ENCODE data around the gene CDO1. TPM values are rescaled to one million over a fixed set of nuclear protein-coding genes. Genes with fewer than 3 reads are reported as not detected.
"Not testable (repeated sequence)": the region's sequence is repeated elsewhere in the genome, so short reads cannot be mapped to it uniquely, and the experiment has no call there.

CDO1 gene
- total RNA-seq, 3 donors from 2014 or later (not counting 1 experiment from before 2014, with no cell fraction given), result not detected

- no peak overlapping the region for H3K4me3 ChIP-seq (ENCODE audit: low read length)
- H3K27ac ChIP-seq (ENCODE audit: low read length), result no peak overlapping the region
- no peaks in the 10 kb centered on the region for H3K9me3 Mint-ChIP-seq
- H3K27me3 Mint-ChIP-seq (ENCODE audit: low read depth in 2 of 2), result peaks cover 44 to 79% of the 10 kb centered on the region in 2 donors
- H3K9me3 ChIP-seq (ENCODE audit: control insufficient read depth, insufficient read depth, low read length), result no peaks in the 10 kb centered on the region
- H3K36me3 Mint-ChIP-seq, result no peaks in the 10 kb centered on the region
- H3K4me1 Mint-ChIP-seq, result peaks cover 0 to 10% of the 10 kb centered on the region in 2 donors
- TF ChIP-seq, protein P1, sequence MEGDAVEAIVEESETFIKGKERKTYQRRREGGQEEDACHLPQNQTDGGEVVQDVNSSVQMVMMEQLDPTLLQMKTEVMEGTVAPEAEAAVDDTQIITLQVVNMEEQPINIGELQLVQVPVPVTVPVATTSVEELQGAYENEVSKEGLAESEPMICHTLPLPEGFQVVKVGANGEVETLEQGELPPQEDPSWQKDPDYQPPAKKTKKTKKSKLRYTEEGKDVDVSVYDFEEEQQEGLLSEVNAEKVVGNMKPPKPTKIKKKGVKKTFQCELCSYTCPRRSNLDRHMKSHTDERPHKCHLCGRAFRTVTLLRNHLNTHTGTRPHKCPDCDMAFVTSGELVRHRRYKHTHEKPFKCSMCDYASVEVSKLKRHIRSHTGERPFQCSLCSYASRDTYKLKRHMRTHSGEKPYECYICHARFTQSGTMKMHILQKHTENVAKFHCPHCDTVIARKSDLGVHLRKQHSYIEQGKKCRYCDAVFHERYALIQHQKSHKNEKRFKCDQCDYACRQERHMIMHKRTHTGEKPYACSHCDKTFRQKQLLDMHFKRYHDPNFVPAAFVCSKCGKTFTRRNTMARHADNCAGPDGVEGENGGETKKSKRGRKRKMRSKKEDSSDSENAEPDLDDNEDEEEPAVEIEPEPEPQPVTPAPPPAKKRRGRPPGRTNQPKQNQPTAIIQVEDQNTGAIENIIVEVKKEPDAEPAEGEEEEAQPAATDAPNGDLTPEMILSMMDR (IDR thresholded peaks at IDR 0.05), result no peak
- H3K4me3 Mint-ChIP-seq, result no peak overlapping the region
- peaks cover 4% of the 10 kb centered on the region for H3K4me1 ChIP-seq (ENCODE audit: control insufficient read depth, insufficient read depth, low read length)
- no peak for DNase-seq
- peaks cover 36% of the 10 kb centered on the region for H3K27me3 ChIP-seq (ENCODE audit: control insufficient read depth, insufficient read depth, low read length)
- H3K27ac Mint-ChIP-seq, result no peak overlapping the region
- intact Hi-C loops (cut with micrococcal nuclease), result no loop called here
- no peak for ATAC-seq
- H3K36me3 ChIP-seq (ENCODE audit: control insufficient read depth, insufficient read depth, low read length), result no peaks in the 10 kb centered on the region
Observed at GRCh38 chr5:115810761-115811160, 5.7 kb downstream of the CDO1 start.

DNA sequence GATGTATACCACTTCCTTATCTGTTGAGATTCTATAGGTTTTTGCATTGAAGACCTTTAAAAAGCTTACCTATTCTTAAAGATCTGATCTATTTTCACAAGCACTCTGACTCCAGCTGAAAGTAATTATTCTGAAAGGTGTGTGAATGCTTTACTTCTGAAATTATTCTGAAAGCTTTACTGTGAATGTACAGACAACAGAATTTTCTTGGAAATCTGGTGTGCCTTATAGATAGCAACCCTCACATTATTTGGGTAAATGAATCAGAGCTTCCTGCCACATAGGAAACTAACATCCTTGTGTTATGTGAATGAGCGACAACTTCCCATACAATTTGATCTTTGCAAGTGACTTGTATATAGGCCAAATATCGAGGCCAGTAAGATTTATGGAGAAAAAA is 6.5 kb downstream of the CDO1 start:
- no peak overlapping the region for H3K4me3 Mint-ChIP-seq
- no peak overlapping the region for H3K27ac ChIP-seq (ENCODE audit: low read length)
- intact Hi-C loops (cut with micrococcal nuclease), result no loop called here
- no peak overlapping the region for H3K4me3 ChIP-seq (ENCODE audit: low read length)
- no peaks in the 10 kb centered on the region for H3K36me3 Mint-ChIP-seq
- H3K4me1 Mint-ChIP-seq, result peaks cover 0 to 6% of the 10 kb centered on the region in 2 donors
- no peaks in the 10 kb centered on the region for H3K9me3 ChIP-seq (ENCODE audit: control insufficient read depth, insufficient read depth, low read length)
- H3K27me3 Mint-ChIP-seq (ENCODE audit: low read depth in 2 of 2), result peaks cover 36 to 71% of the 10 kb centered on the region in 2 donors
- H3K36me3 ChIP-seq (ENCODE audit: control insufficient read depth, insufficient read depth, low read length), result no peaks in the 10 kb centered on the region
- no peak overlapping the region for H3K27ac Mint-ChIP-seq
- DNase-seq, result no peak
- TF ChIP-seq, protein P1 (IDR thresholded peaks at IDR 0.05), result no peak
- no peak for ATAC-seq
- H3K9me3 Mint-ChIP-seq, result no peaks in the 10 kb centered on the region
- WGBS (ENCODE audit: insufficient coverage), result no CpG with 5 or more reads among the region's 2 CpGs
- no peaks in the 10 kb centered on the region for H3K4me1 ChIP-seq (ENCODE audit: control insufficient read depth, insufficient read depth, low read length)
- H3K27me3 ChIP-seq (ENCODE audit: control insufficient read depth, insufficient read depth, low read length), result peaks cover 29% of the 10 kb centered on the region

- H3K4me3 ChIP-seq (ENCODE audit: low read length); ATAC-seq; H3K9me3 Mint-ChIP-seq; H3K4me1 ChIP-seq (ENCODE audit: control insufficient read depth, insufficient read depth, low read length); H3K27ac ChIP-seq (ENCODE audit: low read length); intact Hi-C loops (cut with micrococcal nuclease); H3K4me1 Mint-ChIP-seq; DNase-seq; H3K27ac Mint-ChIP-seq; H3K36me3 ChIP-seq (ENCODE audit: control insufficient read depth, insufficient read depth, low read length); H3K36me3 Mint-ChIP-seq; H3K9me3 ChIP-seq (ENCODE audit: control insufficient read depth, insufficient read depth, low read length); H3K4me3 Mint-ChIP-seq: not testable (repeated sequence)
- H3K27me3 Mint-ChIP-seq (ENCODE audit: low read depth in 2 of 2), result peaks cover 23 to 61% of the 10 kb centered on the region in 2 donors
- peaks cover 12% of the 10 kb centered on the region for H3K27me3 ChIP-seq (ENCODE audit: control insufficient read depth, insufficient read depth, low read length)
- WGBS (ENCODE audit: insufficient coverage), result 92% methylated on average over 2 of the region's 2 CpGs
Observed at GRCh38 chr5:115808066-115808465, 8.4 kb downstream of the CDO1 start.

GRCh38 chr5:115807654-115808052 is 8.8 kb downstream of the CDO1 start:
- no peaks in the 10 kb centered on the region for H3K9me3 Mint-ChIP-seq
- no peak overlapping the region for H3K27ac Mint-ChIP-seq

More at GRCh38 chr5:115807654-115808052, 8.8 kb downstream of the CDO1 start:
- H3K27ac ChIP-seq (ENCODE audit: low read length), result no peak overlapping the region
- intact Hi-C loops (cut with micrococcal nuclease), result no loop called here
- no peaks in the 10 kb centered on the region for H3K9me3 ChIP-seq (ENCODE audit: control insufficient read depth, insufficient read depth, low read length)
- no peaks in the 10 kb centered on the region for H3K4me1 ChIP-seq (ENCODE audit: control insufficient read depth, insufficient read depth, low read length)
- no peak overlapping the region for H3K4me3 Mint-ChIP-seq
- peaks cover 21 to 61% of the 10 kb centered on the region in 2 donors for H3K27me3 Mint-ChIP-seq (ENCODE audit: low read depth in 2 of 2)
- no CpG with 5 or more reads among the region's 2 CpGs for WGBS (ENCODE audit: insufficient coverage)
- H3K36me3 Mint-ChIP-seq, result no peaks in the 10 kb centered on the region
- H3K4me1 Mint-ChIP-seq, result no peaks in the 10 kb centered on the region
- TF ChIP-seq, protein P1 (IDR thresholded peaks at IDR 0.05), result no peak
- peaks cover 11% of the 10 kb centered on the region for H3K27me3 ChIP-seq (ENCODE audit: control insufficient read depth, insufficient read depth, low read length)
- H3K4me3 ChIP-seq (ENCODE audit: low read length), result no peak overlapping the region
- no peaks in the 10 kb centered on the region for H3K36me3 ChIP-seq (ENCODE audit: control insufficient read depth, insufficient read depth, low read length)
- DNase-seq, result no peak
- no peak for ATAC-seq

Measured in natural killer cell (primary cell).